ENCODE measurements around the gene PITX3.

- no peak for TF ChIP-seq CTCF (IDR thresholded peaks at IDR 0.05)
- TF ChIP-seq POLR2AphosphoS5 (IDR thresholded peaks at IDR 0.05) = no peak
- no peak for TF ChIP-seq POLR2A (IDR thresholded peaks at IDR 0.05)
Observed at GRCh38 chr10:102200751-102201640, 40.3 kb downstream of the PITX3 start.
